GM21390 (cell line): Measurements from ENCODE around the gene POLR1G.

Experiments used
- ATAC-seq: cut with Tn5 transposase; IDR thresholded peaks from one replicate; pipeline ENCODE4 v1.9.1; 2021; ENCODE audit not compliant: unreplicated experiment

Gene POLR1G

GRCh38 chr19:45443462-45444317 lies 37.2 kb downstream of the POLR1G start:
- ATAC-seq, result no peak

GRCh38 chr19:45444318-45445041 lies 38.0 kb downstream of the POLR1G start:
- peak; percentile 43 for ATAC-seq

GRCh38 chr19:45445139-45445538 lies 38.7 kb downstream of the POLR1G start:
- no peak for ATAC-seq

GRCh38 chr19:45446295-45446694 lies 39.9 kb downstream of the POLR1G start:
- ATAC-seq, result no peak

GRCh38 chr19:45446944-45447343 lies 40.5 kb downstream of the POLR1G start:
- no peak for ATAC-seq

- no peak for ATAC-seq
These were observed 41.9 kb downstream of the POLR1G start for GRCh38 chr19:45448425-45448756.

- no peak for ATAC-seq
These were observed 42.4 kb downstream of the POLR1G start for GRCh38 chr19:45448887-45449299.

- ATAC-seq, result no peak
These were observed 43.5 kb downstream of the POLR1G start for GRCh38 chr19:45450012-45450333.

- ATAC-seq, result peak; percentile 11
These were observed 44.8 kb downstream of the POLR1G start for GRCh38 chr19:45451131-45451849.

- no peak for ATAC-seq
These were observed 45.5 kb downstream of the POLR1G start for GRCh38 chr19:45451850-45452387.

GRCh38 chr19:45455707-45456499 lies 49.5 kb downstream of the POLR1G start:
- no peak for ATAC-seq

GRCh38 chr19:45456500-45456815 lies 50.0 kb downstream of the POLR1G start:
- no peak for ATAC-seq

GRCh38 chr19:45457776-45458175 lies 51.3 kb downstream of the POLR1G start:
- ATAC-seq, result no peak
